ENCODE data around the gene ARPC2.

ARPC2 gene

DNA sequence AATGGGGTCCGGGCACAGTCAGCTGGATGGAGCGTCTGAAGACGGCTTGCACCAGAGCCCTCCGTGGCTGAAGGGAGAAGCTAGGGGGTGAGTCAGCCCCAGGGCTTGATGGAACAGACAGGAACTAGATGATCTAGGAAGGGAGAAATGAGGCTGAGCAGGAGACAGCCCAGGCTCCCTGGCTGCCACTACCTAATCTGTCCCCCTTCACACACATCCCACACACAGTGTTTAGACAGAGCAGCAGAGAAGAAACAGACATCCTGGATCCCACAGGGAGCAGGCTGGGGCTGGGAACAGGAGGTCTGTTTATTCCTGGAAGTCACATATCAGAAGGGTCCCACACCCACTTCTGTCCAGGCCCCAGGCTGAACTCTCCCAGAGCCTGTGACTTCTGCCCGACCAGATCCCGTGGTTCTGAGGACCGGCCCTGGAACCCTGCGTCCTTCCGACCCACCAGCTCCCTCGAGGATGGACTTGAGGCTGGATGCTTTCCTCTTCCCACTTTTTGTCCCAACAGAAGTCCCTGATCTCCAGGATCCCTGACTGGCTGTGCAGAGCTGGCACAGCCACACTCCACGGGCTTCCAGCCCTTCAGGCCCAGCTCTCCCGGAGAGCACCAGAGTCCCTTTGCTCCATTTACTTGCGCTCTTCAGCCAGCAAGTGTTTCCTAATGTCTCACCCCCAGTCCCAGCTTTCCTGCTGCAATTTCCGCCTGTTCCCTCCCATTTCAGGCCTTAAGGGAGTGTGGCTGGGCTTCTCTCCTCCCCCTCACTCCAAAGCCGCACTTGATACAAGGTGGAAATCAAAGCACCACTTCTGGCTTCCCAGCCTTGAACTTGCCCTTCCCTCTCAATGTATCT, 42.3 kb downstream of the ARPC2 start:
- no peak for TF ChIP-seq CTCF (IDR thresholded peaks at IDR 0.05; ENCODE audit: insufficient read depth, low read depth, low read length, missing control alignments)
- no peak overlapping the region for H3K4me3 ChIP-seq (ENCODE audit: low read depth, low read length)
- DNase-seq (ENCODE audit: low read depth): no peak

GRCh38 chr2:218260166-218260565, 43.2 kb downstream of the ARPC2 start:
- no peak for DNase-seq (ENCODE audit: low read depth)
- no peak overlapping the region for H3K4me3 ChIP-seq (ENCODE audit: low read depth, low read length)
- no peak for TF ChIP-seq CTCF (IDR thresholded peaks at IDR 0.05; ENCODE audit: insufficient read depth, low read depth, low read length, missing control alignments)

- no peak within 1 kb of the TSS for H3K4me3 ChIP-seq (ENCODE audit: low read depth, low read length)
- no peak for TF ChIP-seq CTCF (IDR thresholded peaks at IDR 0.05; ENCODE audit: insufficient read depth, low read depth, low read length, missing control alignments)
- DNase-seq (ENCODE audit: low read depth): no peak
Measured at GRCh38 chr2:218260742-218261422, 43.9 kb downstream of the ARPC2 start, which contains the start of gene GPBAR1. Gene GPBAR1, plus strand, starts transcription at chr2:218261015. Its CDS starts 1,710 bp downstream, at chr2:218262725.

DNA sequence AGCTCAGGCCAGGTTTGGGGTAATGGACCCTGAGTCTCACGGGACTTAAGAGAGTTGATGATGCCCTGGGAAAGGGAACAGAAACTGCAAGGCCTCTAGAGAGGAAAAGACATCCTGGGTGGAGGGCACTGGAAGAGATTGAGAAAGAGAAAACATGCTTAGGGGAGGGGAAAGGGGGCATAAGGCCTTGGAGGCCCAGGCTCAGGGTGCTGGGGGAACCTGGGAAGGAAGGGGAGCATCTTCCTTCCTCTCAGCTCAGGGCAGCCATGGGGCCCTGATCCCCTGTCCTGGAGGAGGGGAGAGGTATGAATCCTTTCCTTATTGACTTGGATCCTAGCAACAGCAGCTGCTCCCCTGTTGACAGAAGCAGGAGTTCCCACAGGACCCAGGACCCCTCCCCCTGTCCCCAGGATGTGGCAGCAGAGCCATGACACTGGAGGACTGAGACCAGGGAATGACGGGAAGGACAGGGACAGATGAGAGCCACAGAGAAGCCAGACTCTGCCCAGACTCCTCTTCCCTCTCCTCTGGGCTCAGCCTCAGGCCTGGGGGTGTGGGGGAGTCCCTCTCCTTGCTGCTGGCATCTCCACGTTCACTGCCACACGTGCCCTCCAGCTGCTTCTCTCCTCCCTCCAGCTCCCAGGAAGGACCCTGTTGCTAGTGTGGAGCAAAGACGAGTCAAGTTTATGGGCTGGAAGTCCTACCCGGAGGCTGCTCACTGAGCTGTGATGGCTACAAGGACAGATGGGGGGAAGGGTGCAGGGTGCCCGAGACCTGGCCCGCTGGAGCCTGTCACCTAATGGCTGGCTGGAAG, 44.6 kb downstream of the ARPC2 start:
- H3K4me3 ChIP-seq (ENCODE audit: low read depth, low read length): no peak overlapping the region
- no peak for DNase-seq (ENCODE audit: low read depth)
- TF ChIP-seq CTCF (IDR thresholded peaks at IDR 0.05; ENCODE audit: insufficient read depth, low read depth, low read length, missing control alignments): no peak

DNA sequence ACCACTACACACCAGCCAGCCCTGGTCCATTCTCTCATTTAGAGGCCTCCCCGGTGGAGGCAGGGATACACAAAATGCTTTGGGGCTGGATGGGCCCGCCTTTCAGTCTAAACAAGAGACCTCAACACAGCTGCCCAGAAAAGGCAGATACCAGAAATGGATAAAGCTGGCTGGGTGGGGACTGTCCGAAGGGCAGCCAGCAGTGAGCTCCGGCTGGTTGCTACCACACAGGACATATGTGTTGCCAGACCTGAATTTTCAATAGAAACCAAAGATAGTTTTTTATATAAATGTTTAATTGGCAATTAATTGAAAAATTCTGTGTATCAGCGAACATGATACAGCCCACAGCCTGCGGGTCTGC, 45.2 kb downstream of the ARPC2 start:
- no peak for TF ChIP-seq CTCF (IDR thresholded peaks at IDR 0.05; ENCODE audit: insufficient read depth, low read depth, low read length, missing control alignments)
- no peak for DNase-seq (ENCODE audit: low read depth)
- no peak overlapping the region for H3K4me3 ChIP-seq (ENCODE audit: low read depth, low read length)

DNA sequence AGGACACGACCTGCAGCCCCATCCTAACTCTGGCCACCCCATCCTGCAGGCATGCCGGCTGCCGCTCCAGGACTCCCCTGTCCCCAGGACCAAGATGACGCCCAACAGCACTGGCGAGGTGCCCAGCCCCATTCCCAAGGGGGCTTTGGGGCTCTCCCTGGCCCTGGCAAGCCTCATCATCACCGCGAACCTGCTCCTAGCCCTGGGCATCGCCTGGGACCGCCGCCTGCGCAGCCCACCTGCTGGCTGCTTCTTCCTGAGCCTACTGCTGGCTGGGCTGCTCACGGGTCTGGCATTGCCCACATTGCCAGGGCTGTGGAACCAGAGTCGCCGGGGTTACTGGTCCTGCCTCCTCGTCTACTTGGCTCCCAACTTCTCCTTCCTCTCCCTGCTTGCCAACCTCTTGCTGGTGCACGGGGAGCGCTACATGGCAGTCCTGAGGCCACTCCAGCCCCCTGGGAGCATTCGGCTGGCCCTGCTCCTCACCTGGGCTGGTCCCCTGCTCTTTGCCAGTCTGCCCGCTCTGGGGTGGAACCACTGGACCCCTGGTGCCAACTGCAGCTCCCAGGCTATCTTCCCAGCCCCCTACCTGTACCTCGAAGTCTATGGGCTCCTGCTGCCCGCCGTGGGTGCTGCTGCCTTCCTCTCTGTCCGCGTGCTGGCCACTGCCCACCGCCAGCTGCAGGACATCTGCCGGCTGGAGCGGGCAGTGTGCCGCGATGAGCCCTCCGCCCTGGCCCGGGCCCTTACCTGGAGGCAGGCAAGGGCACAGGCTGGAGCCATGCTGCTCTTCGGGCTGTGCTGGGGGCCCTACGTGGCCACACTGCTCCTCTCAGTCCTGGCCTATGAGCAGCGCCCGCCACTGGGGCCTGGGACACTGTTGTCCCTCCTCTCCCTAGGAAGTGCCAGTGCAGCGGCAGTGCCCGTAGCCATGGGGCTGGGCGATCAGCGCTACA, 45.9 kb downstream of the ARPC2 start:
- no peak for TF ChIP-seq CTCF (IDR thresholded peaks at IDR 0.05; ENCODE audit: insufficient read depth, low read depth, low read length, missing control alignments)
- no peak overlapping the region for H3K4me3 ChIP-seq (ENCODE audit: low read depth, low read length)
- no peak for DNase-seq (ENCODE audit: low read depth)
